Transverse colon (tissue), 4 donors: ENCODE measurements around the gene LMTK2. TPM values are rescaled to one million over a fixed set of nuclear protein-coding genes. Genes with fewer than 3 reads are reported as not detected.

ENCODE experiments used
- DNase-seq: peaks from one replicate; pipeline ENCODE4 v3.0.0-alpha.2; 2019
- H3K27ac ChIP-seq, 4 donors: fragments of 200-600 bp; sonication (generic); 2 replicates each; pipeline ENCODE4 v1.5.1; 2016 to 2018; ENCODE audit warnings: inconsistent platforms in 4 of 4
- H3K27me3 ChIP-seq: fragments of 200-600 bp; sonication (generic); 2 replicates; pipeline ENCODE4 v1.5.1; 2017; ENCODE audit warnings: inconsistent platforms
- H3K36me3 ChIP-seq, 4 donors: fragments of 200-600 bp; sonication (generic); 2 replicates each; pipeline ENCODE4 v1.5.1; 2017 to 2019; ENCODE audit warnings: inconsistent platforms in 4 of 4
- H3K4me1 ChIP-seq, 4 donors: fragments of 200-600 bp; sonication (generic); 2 replicates each; pipeline ENCODE4 v1.5.1; 2017 to 2020; ENCODE audit warnings: inconsistent platforms in 4 of 4
- H3K4me3 ChIP-seq, 4 donors: fragments of 200-600 bp; sonication (generic); 1 replicate in 1 of 4; 2 replicates in 3 of 4; pipeline versions ENCODE4 v1.5.1 to v1.6.1; 2017 to 2019; ENCODE audit warnings: inconsistent platforms in 4 of 4
- H3K9me3 ChIP-seq, 2 donors: fragments of 200-600 bp; sonication (generic); 2 replicates each; pipeline ENCODE4 v1.5.1; 2017 to 2019; ENCODE audit warnings: inconsistent platforms in 2 of 2
- CTCF ChIP-seq, 5 experiments: fragments of 200-600 bp in 3 of 5; fragments of 450-650 bp in 2 of 5; sonication (generic) in 3 of 5; IDR thresholded peaks; 1 replicate in 2 of 5; 2 replicates in 3 of 5; pipeline ENCODE4 v1.5.1; 2016 to 2017; ENCODE audit warnings: antibody characterized with exemption in 5 of 5, inconsistent platforms in 3 of 5, mild to moderate bottlenecking in 2 of 5, moderate library complexity in 1 of 5
- EP300 ChIP-seq: sonication (generic); formaldehyde crosslinking; IDR thresholded peaks from one replicate; pipeline ENCODE4 v1.6.1; 2017; ENCODE audit warnings: antibody characterized with exemption, low read depth
- POLR2A ChIP-seq: fragments of 450-650 bp; IDR thresholded peaks from one replicate; pipeline ENCODE4 v1.6.1; 2016; ENCODE audit warnings: antibody characterized with exemption, mild to moderate bottlenecking, moderate library complexity
- POLR2AphosphoS5 ChIP-seq, 3 donors: sonication (generic); formaldehyde crosslinking; IDR thresholded peaks; one replicate each; pipeline ENCODE4 v1.6.1; 2016; ENCODE audit warnings: antibody characterized with exemption in 3 of 3
- WGBS, 2 donors: methylation state at CpG; one replicate each; pipeline ENCODE4 v1.1.5; 2018; ENCODE audit warnings: low coverage in 1 of 2; 5-methylcytosine and 5-hydroxymethylcytosine counted together
- in situ Hi-C, 4 donors: fragments of 200-750 bp; cut with MboI; loops; one replicate each; pipeline versions ENCODE4 v1.15.0 to v1.15.1; 2017; ENCODE audit warnings: low sequenced_read_pairs in 3 of 4, low pct_ligation_motif_present in 1 of 4, low pct_unique_long_range_greater_than_20kb in 1 of 4
- intact Hi-C: fragments of 100-400 bp; cut with DNase I; formaldehyde crosslinking; loops from one replicate; pipeline ENCODE4 v1.15.1; 2023; ENCODE audit warnings: low total_unique reads
- total RNA-seq, 4 donors: library from RNA; depleted of rRNA; stranded (reverse); fragments of >200 nt; gene quantifications; one replicate each; pipeline ENCODE4 v1.1.0, GENCODE V29; 2016

LMTK2 gene
- total RNA-seq, 4 donors from 2014 or later: 51.6 to 106 (median 62.2) TPM

GRCh38 chr7:98151884-98152283 lies 45.2 kb downstream of the LMTK2 start:
- in situ Hi-C loops (loop anchor here in 2 of 4 donors (10.0 to 25.0 kb wide), 2 partner anchors 47 to 140 kb away; partner anchors contain the start of gene LMTK2 (in 2 of the 2)), intact Hi-C loops (no loop called here)
- Histone ChIP-seq H3K9me3 (no peaks in the 10 kb centered on the region), H3K4me3 (no peak overlapping the region), H3K27me3 (no peaks in the 10 kb centered on the region), H3K4me1 (peaks cover 0 to 28% (median 8%) of the 10 kb centered on the region in 4 donors), H3K36me3 (peaks cover 0 to 28% (median 8%) of the 10 kb centered on the region in 4 donors), H3K27ac (no peak overlapping the region)
- 93% methylated on average over 5 of the region's 5 CpGs for WGBS, 2 donors
- DNase-seq: no peak
- TF ChIP-seq EP300 (no peak), CTCF (IDR thresholded peaks at IDR 0.05) (no peak), POLR2AphosphoS5 (IDR thresholded peaks at IDR 0.05) (no peak), POLR2A (no peak)

GRCh38 chr7:98156700-98157099 lies 50.0 kb downstream of the LMTK2 start:
- in situ Hi-C loops: loop anchor here in 2 of 4 donors (10.0 to 25.0 kb wide), 2 partner anchors 52 to 144 kb away; partner anchors contain the start of gene LMTK2 (in 2 of the 2)
- H3K27me3 ChIP-seq: no peaks in the 10 kb centered on the region
- WGBS, 2 donors: 92 to 97% methylated on average over 2 to 5 of the region's 5 CpGs
- H3K36me3 ChIP-seq: peaks cover 0 to 22% (median 8%) of the 10 kb centered on the region in 4 donors
- no peaks in the 10 kb centered on the region for H3K9me3 ChIP-seq
- TF ChIP-seq POLR2AphosphoS5 (IDR thresholded peaks at IDR 0.05) (no peak), EP300 (no peak), POLR2A (no peak), CTCF (IDR thresholded peaks at IDR 0.05) (no peak)
- intact Hi-C loops: no loop called here
- no peak for DNase-seq
- H3K27ac ChIP-seq: no peak overlapping the region
- H3K4me1 ChIP-seq: no peaks in the 10 kb centered on the region
- no peak overlapping the region for H3K4me3 ChIP-seq

DNA sequence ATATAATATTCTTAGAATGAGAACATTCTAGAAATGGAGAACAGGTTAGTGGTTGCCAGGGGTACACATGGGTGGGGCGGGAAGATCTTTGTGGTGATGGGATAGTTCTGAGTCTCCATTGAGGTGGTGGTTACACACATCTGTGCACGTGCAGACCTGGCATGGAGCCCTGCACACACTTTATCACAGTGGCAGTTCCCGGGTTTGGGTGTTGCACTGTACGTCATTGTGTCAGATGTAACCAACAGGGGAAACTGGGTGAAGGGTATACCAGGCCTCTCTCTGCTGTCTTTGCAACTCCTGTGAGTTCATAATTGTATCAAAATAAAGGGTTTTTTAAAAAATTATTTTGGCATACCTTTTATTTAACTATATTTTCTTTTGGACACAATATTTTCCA lies 51.1 kb downstream of the LMTK2 start:
- Histone ChIP-seq H3K27ac (no peak overlapping the region), H3K9me3 (no peaks in the 10 kb centered on the region), H3K4me3 (no peak overlapping the region), H3K4me1 (peaks cover 0 to 2% (median under 1%) of the 10 kb centered on the region in 4 donors), H3K27me3 (no peaks in the 10 kb centered on the region), H3K36me3 (peaks cover 0 to 16% (median 8%) of the 10 kb centered on the region in 4 donors)
- in situ Hi-C loops: loop anchor here in 2 of 4 donors (10.0 to 25.0 kb wide), 2 partner anchors 53 to 145 kb away; partner anchors contain the start of gene LMTK2 (in 2 of the 2)
- TF ChIP-seq CTCF (IDR thresholded peaks at IDR 0.05) (no peak), EP300 (no peak), POLR2AphosphoS5 (IDR thresholded peaks at IDR 0.05) (no peak), POLR2A (no peak)
- 68 to 73% methylated on average over 4 of the region's 4 CpGs for WGBS, 2 donors
- intact Hi-C loops: no loop called here
- DNase-seq: peak; percentile 16

DNA sequence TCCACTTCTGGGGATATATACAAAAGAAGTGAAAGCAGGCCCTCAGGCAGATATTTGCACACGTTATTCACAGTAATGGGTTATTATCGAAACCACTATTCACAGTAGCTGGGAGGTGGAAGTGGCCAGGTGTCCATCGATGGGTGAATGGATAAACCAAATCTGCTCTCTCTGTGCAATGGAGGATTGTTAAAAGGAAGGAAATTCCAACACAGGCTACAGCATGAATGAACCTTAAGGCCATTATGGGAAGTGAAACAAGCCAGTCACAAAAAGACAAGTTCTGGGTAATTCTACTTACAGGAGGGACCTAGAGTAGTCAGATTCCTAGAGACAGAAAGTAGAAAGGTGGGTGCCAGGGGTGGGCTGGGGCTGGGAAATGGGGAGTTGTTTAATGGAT lies 56.1 kb downstream of the LMTK2 start:
- in situ Hi-C loops: loop anchor here in 3 of 4 donors (5.0 to 25.0 kb wide), 3 partner anchors 138 to 150 kb away; no protein-coding TSS in a partner anchor
- Histone ChIP-seq H3K27me3 (no peaks in the 10 kb centered on the region), H3K36me3 (no peaks in the 10 kb centered on the region), H3K9me3 (no peaks in the 10 kb centered on the region), H3K27ac (peak overlapping the region; percentile 7 to 69 (median 48)), H3K4me3 (no peak overlapping the region), H3K4me1 (peaks cover 0 to 29% (median 15%) of the 10 kb centered on the region in 4 donors)
- 71 to 90% methylated on average over 3 of the region's 3 CpGs for WGBS, 2 donors
- intact Hi-C loops: no loop called here
- DNase-seq: no peak
- TF ChIP-seq POLR2AphosphoS5 (IDR thresholded peaks at IDR 0.05): no peak
- TF ChIP-seq CTCF (IDR thresholded peaks at IDR 0.05): no peak
- no peak for TF ChIP-seq EP300
- TF ChIP-seq POLR2A: no peak
